Measurements from ENCODE around the gene SLC22A23.

DNA sequence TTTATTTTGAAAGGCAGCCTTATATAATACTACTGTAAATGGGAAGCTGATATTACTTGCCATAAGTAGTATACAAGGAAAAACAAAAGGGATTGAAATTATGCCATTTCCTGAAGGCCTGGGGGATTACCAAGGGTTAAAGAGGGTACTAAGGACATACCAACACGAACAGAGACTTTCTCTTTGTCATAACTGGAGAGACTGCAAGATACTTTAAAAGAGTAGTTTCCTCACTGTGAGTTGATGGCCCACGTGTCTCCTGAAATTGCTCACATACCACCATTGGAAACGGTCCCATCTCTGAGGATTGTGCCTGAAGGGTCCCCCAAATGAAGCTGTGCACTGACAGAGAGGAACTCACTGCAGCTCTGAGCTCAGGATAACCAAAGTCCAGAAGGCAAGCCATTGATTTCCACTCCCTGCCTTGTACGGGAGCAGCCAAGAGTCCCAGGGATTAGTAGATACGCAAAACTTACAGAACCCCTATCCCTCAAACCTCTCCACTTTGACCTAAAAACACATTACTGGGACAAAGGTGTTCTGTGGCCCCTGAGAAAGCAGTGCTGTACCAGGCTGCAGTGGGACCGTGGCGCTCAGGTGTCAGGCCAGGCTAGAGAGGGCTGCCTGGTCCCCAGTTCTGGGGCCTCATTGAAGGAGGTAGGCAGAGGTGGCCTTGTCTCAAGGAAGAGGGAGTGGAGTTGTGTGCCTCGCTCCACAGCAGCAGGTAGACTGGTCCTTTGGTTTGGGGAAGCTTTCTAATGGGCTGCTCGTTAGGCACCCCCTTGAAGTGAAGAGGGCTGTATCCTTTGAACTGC lies 182.9 kb downstream of the SLC22A23 start:
- TF ChIP-seq, protein P1, sequence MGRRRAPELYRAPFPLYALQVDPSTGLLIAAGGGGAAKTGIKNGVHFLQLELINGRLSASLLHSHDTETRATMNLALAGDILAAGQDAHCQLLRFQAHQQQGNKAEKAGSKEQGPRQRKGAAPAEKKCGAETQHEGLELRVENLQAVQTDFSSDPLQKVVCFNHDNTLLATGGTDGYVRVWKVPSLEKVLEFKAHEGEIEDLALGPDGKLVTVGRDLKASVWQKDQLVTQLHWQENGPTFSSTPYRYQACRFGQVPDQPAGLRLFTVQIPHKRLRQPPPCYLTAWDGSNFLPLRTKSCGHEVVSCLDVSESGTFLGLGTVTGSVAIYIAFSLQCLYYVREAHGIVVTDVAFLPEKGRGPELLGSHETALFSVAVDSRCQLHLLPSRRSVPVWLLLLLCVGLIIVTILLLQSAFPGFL (CRISPR knock-in tag; IDR thresholded peaks at IDR 0.05; ENCODE audit: borderline replicate concordance): no peak
- TF ChIP-seq, protein P2, sequence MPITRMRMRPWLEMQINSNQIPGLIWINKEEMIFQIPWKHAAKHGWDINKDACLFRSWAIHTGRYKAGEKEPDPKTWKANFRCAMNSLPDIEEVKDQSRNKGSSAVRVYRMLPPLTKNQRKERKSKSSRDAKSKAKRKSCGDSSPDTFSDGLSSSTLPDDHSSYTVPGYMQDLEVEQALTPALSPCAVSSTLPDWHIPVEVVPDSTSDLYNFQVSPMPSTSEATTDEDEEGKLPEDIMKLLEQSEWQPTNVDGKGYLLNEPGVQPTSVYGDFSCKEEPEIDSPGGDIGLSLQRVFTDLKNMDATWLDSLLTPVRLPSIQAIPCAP (CRISPR knock-in tag; IDR thresholded peaks at IDR 0.05): no peak
- TF ChIP-seq, protein P3, sequence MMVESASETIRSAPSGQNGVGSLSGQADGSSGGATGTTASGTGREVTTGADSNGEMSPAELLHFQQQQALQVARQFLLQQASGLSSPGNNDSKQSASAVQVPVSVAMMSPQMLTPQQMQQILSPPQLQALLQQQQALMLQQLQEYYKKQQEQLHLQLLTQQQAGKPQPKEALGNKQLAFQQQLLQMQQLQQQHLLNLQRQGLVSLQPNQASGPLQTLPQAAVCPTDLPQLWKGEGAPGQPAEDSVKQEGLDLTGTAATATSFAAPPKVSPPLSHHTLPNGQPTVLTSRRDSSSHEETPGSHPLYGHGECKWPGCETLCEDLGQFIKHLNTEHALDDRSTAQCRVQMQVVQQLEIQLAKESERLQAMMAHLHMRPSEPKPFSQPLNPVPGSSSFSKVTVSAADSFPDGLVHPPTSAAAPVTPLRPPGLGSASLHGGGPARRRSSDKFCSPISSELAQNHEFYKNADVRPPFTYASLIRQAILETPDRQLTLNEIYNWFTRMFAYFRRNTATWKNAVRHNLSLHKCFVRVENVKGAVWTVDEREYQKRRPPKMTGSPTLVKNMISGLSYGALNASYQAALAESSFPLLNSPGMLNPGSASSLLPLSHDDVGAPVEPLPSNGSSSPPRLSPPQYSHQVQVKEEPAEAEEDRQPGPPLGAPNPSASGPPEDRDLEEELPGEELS (CRISPR knock-in tag; IDR thresholded peaks at IDR 0.05): no peak
- TF ChIP-seq, protein P4, sequence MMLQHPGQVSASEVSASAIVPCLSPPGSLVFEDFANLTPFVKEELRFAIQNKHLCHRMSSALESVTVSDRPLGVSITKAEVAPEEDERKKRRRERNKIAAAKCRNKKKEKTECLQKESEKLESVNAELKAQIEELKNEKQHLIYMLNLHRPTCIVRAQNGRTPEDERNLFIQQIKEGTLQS (CRISPR knock-in tag; conservative IDR thresholded peaks at IDR 0.05): no peak
- TF ChIP-seq, protein P5, sequence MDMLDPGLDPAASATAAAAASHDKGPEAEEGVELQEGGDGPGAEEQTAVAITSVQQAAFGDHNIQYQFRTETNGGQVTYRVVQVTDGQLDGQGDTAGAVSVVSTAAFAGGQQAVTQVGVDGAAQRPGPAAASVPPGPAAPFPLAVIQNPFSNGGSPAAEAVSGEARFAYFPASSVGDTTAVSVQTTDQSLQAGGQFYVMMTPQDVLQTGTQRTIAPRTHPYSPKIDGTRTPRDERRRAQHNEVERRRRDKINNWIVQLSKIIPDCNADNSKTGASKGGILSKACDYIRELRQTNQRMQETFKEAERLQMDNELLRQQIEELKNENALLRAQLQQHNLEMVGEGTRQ (CRISPR knock-in tag; IDR thresholded peaks at IDR 0.05): no peak
- TF ChIP-seq, protein P6, sequence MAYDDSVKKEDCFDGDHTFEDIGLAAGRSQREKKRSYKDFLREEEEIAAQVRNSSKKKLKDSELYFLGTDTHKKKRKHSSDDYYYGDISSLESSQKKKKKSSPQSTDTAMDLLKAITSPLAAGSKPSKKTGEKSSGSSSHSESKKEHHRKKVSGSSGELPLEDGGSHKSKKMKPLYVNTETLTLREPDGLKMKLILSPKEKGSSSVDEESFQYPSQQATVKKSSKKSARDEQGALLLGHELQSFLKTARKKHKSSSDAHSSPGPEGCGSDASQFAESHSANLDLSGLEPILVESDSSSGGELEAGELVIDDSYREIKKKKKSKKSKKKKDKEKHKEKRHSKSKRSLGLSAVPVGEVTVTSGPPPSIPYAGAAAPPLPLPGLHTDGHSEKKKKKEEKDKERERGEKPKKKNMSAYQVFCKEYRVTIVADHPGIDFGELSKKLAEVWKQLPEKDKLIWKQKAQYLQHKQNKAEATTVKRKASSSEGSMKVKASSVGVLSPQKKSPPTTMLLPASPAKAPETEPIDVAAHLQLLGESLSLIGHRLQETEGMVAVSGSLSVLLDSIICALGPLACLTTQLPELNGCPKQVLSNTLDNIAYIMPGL (CRISPR knock-in tag; IDR thresholded peaks at IDR 0.05): no peak
- TF ChIP-seq JAZF1 (CRISPR knock-in tag; IDR thresholded peaks at IDR 0.05): no peak
